Vagina (tissue), 2 donors: ENCODE data around the gene EFCAB11. TPM values are rescaled to one million over a fixed set of nuclear protein-coding genes. Genes with fewer than 3 reads are reported as not detected.

Source experiments
- DNase-seq, 2 donors: peaks; one replicate each; pipeline ENCODE4 v3.0.0-alpha.2; 2017; ENCODE audit errors: extremely low spot score in 2 of 2
- H3K27ac ChIP-seq: fragments of 200-600 bp; sonication (generic); one replicate; pipeline ENCODE4 v1.5.1; 2019
- H3K27me3 ChIP-seq: fragments of 200-600 bp; sonication (generic); one replicate; pipeline ENCODE4 v1.5.1; 2019
- H3K36me3 ChIP-seq, 2 donors: fragments of 200-600 bp; sonication (generic); one replicate each; pipeline ENCODE4 v1.5.1; 2017 to 2019
- H3K4me1 ChIP-seq: fragments of 200-600 bp; sonication (generic); one replicate; pipeline ENCODE4 v1.5.1; 2019
- H3K4me3 ChIP-seq, 2 donors: fragments of 200-600 bp; sonication (generic); 1 replicate in 1 of 2; 2 replicates in 1 of 2; pipeline ENCODE4 v1.5.1; 2016 to 2019
- H3K9me3 ChIP-seq: fragments of 200-600 bp; sonication (generic); one replicate; pipeline ENCODE4 v1.5.1; 2019
- CTCF ChIP-seq, 3 experiments: fragments of 450-650 bp in 2 of 3; fragments of 200-600 bp in 1 of 3; sonication (generic) in 1 of 3; IDR thresholded peaks; one replicate each; pipeline ENCODE4 v1.5.1; 2017 to 2019; ENCODE audit warnings: antibody characterized with exemption in 3 of 3, mild to moderate bottlenecking in 2 of 3, moderate library complexity in 2 of 3
- POLR2A ChIP-seq, 2 donors: fragments of 450-650 bp; IDR thresholded peaks; one replicate each; pipeline ENCODE4 v1.6.1; 2017; ENCODE audit warnings: antibody characterized with exemption in 2 of 2, mild to moderate bottlenecking in 2 of 2, moderate library complexity in 2 of 2
- POLR2AphosphoS5 ChIP-seq, 2 donors: sonication (generic); formaldehyde crosslinking; IDR thresholded peaks; one replicate each; pipeline ENCODE4 v1.9.0; 2017; ENCODE audit warnings: antibody characterized with exemption in 2 of 2, mild to moderate bottlenecking in 2 of 2, low read depth in 1 of 2; ENCODE audit not compliant: insufficient read depth in 1 of 2
- intact Hi-C: fragments of 100-400 bp; cut with DNase I; formaldehyde crosslinking; loops from one replicate; pipeline ENCODE4 v1.15.1; 2023
- total RNA-seq: library from RNA; depleted of rRNA; stranded (reverse); fragments of >200 nt; gene quantifications from one replicate; pipeline ENCODE4 v1.2.3, GENCODE V29; 2016

Gene EFCAB11
- total RNA-seq, 1 donor from 2014 or later: 9.6 TPM

DNA sequence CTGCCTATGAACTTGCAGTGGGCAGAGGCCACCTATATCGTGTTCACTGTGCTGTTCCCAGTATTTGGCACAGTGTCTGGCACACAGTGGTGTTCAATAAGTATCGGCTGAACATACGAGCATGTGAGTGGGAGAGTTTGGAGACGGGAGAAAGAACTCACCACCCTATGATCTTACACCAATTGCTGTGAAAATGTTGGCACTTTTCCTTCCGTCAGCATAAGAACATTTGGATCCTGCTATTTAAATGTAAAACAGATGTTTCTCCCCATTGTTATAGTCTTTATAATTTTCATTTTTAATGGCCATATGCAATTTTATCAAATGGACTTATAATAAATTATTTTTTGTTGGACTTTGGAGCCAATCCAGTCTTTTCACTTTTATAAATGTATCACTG is 144.4 kb downstream of the EFCAB11 start:
- intact Hi-C loops: no loop called here
- no peak overlapping the region for H3K27ac ChIP-seq
- no peak for DNase-seq
- no peaks in the 10 kb centered on the region for H3K36me3 ChIP-seq
- H3K9me3 ChIP-seq: no peaks in the 10 kb centered on the region
- no peaks in the 10 kb centered on the region for H3K27me3 ChIP-seq
- TF ChIP-seq POLR2AphosphoS5 (IDR thresholded peaks at IDR 0.05; ENCODE audit: insufficient read depth in 1 of 2, low read depth in 1 of 2): no peak
- no peak overlapping the region for H3K4me3 ChIP-seq
- H3K4me1 ChIP-seq: no peaks in the 10 kb centered on the region

DNA sequence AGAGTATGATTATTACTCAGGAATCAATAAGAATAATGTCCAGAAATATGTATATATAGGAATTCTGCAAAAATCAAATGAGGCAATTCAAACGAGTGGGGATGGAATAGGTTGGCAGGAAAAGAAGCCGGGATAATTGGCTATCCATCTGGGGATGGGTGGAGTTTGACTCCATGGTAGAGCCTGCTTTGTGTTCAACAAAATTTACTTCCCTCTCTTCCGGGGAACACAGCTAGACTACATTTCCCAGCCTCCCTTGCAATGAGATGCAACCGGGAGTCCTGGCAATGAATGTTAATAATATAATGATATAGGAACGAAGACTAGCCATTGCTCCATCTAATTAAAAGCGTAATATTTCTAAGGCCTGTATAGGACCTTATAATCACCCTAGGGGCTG is 146.6 kb downstream of the EFCAB11 start:
- Histone ChIP-seq H3K4me3 (no peak overlapping the region), H3K27me3 (no peaks in the 10 kb centered on the region), H3K27ac (no peak overlapping the region), H3K4me1 (no peaks in the 10 kb centered on the region), H3K9me3 (no peaks in the 10 kb centered on the region), H3K36me3 (no peaks in the 10 kb centered on the region)
- intact Hi-C loops: no loop called here
- no peak for DNase-seq
- TF ChIP-seq POLR2AphosphoS5 (IDR thresholded peaks at IDR 0.05; ENCODE audit: insufficient read depth in 1 of 2, low read depth in 1 of 2) (no peak), POLR2A (IDR thresholded peaks at IDR 0.05) (no peak), CTCF (IDR thresholded peaks at IDR 0.05) (no peak)

DNA sequence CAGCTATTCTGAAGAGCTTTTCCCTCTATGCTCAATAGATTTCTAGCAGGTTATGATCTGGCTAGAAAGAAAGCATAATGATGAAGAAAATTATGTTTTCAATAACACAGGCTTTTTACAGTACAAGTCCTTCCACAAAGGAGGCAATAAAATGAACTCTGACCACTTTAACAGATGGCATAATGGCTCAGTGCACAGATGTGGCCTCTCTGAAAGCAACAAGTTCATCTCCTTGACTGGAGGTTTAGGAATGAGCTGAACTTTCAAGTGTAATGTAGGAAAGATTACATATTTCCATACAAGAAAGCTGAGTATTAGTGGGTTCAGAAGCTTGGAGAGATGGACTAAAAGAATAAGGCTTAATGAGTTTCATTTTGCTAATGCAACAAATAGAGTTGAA is 147.4 kb downstream of the EFCAB11 start:
- H3K27me3 ChIP-seq: no peaks in the 10 kb centered on the region
- no peak for DNase-seq
- no peak overlapping the region for H3K4me3 ChIP-seq
- intact Hi-C loops: no loop called here
- TF ChIP-seq CTCF (IDR thresholded peaks at IDR 0.05): no peak
- no peak for TF ChIP-seq POLR2A (IDR thresholded peaks at IDR 0.05)
- TF ChIP-seq POLR2AphosphoS5 (IDR thresholded peaks at IDR 0.05; ENCODE audit: insufficient read depth in 1 of 2, low read depth in 1 of 2): no peak
- no peaks in the 10 kb centered on the region for H3K9me3 ChIP-seq
- no peaks in the 10 kb centered on the region for H3K4me1 ChIP-seq
- H3K27ac ChIP-seq: no peak overlapping the region
- H3K36me3 ChIP-seq: no peaks in the 10 kb centered on the region

GRCh38 chr14:89806451-89806850 is 148.1 kb downstream of the EFCAB11 start:
- H3K4me3 ChIP-seq: no peak overlapping the region
- intact Hi-C loops: no loop called here
- no peaks in the 10 kb centered on the region for H3K27me3 ChIP-seq
- H3K4me1 ChIP-seq: no peaks in the 10 kb centered on the region
- DNase-seq: no peak
- H3K36me3 ChIP-seq: no peaks in the 10 kb centered on the region
- TF ChIP-seq POLR2A (IDR thresholded peaks at IDR 0.05): no peak
- TF ChIP-seq POLR2AphosphoS5 (IDR thresholded peaks at IDR 0.05; ENCODE audit: insufficient read depth in 1 of 2, low read depth in 1 of 2): no peak
- TF ChIP-seq CTCF (IDR thresholded peaks at IDR 0.05): no peak
- no peaks in the 10 kb centered on the region for H3K9me3 ChIP-seq
- no peak overlapping the region for H3K27ac ChIP-seq

DNA sequence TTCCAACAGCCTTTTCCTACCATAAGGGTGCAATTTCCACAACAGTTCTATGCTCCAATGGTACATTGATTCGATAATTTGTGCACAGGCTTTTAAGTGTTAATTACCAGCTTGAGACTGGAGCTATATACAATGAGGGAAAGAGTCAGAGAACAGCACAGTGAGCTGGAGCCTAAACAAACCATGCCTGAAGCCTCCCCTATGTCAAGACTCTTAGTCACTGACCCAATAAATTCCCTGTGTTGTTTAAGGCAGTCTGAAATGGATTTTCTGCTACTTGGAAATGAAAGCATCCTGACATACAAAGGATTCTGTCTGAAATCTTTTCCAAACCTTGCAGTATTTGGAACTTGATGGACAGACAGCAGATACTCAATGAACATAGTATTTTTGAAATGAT is 149.0 kb downstream of the EFCAB11 start:
- no peak for DNase-seq
- Histone ChIP-seq H3K36me3 (no peaks in the 10 kb centered on the region), H3K4me3 (no peak overlapping the region), H3K9me3 (no peaks in the 10 kb centered on the region), H3K27ac (no peak overlapping the region), H3K4me1 (no peaks in the 10 kb centered on the region), H3K27me3 (no peaks in the 10 kb centered on the region)
- intact Hi-C loops: no loop called here
- no peak for TF ChIP-seq POLR2AphosphoS5 (IDR thresholded peaks at IDR 0.05; ENCODE audit: insufficient read depth in 1 of 2, low read depth in 1 of 2)
- TF ChIP-seq CTCF (IDR thresholded peaks at IDR 0.05): no peak
- no peak for TF ChIP-seq POLR2A (IDR thresholded peaks at IDR 0.05)

DNA sequence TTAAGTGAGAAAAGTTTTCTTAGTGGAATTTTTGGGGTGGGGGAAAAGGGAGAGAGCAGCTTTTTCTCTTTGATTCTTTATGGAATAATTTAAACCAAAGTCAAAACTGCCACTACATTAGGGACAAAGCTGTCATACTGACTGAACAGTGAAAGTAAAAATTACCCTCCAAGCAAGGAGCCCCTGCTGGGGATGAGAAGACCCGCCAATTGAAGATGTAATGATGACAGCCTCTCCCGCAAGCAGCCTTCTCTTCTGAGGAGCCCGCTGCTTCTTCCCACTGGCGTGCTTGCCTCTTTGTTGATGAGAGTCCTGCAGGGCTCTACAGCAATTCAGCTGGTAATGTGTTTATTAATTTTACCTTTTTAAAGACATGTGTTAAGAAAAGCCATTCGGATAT is 151.0 kb downstream of the EFCAB11 start:
- intact Hi-C loops: no loop called here

More for the DNA sequence above, 151.0 kb downstream of the EFCAB11 start:
- no peaks in the 10 kb centered on the region for H3K27me3 ChIP-seq
- H3K4me3 ChIP-seq: no peak overlapping the region
- H3K36me3 ChIP-seq: no peaks in the 10 kb centered on the region
- DNase-seq: no peak
- no peak for TF ChIP-seq POLR2AphosphoS5 (IDR thresholded peaks at IDR 0.05; ENCODE audit: insufficient read depth in 1 of 2, low read depth in 1 of 2)
- no peak for TF ChIP-seq CTCF (IDR thresholded peaks at IDR 0.05)
- no peak for TF ChIP-seq POLR2A (IDR thresholded peaks at IDR 0.05)
- no peak overlapping the region for H3K27ac ChIP-seq
- H3K4me1 ChIP-seq: no peaks in the 10 kb centered on the region
- no peaks in the 10 kb centered on the region for H3K9me3 ChIP-seq
